NCI-H1417 treated with DMSO at 0.1 percent for 48 hours (cell line): ENCODE data around the gene GRHL1.

Source experiments
- DNase-seq: peaks from one replicate; lab custom pipeline; 2025; lab: John Stamatoyannopoulos, UW

The GRHL1 gene

GRCh38 chr2:9994462-9994861 is 43.0 kb downstream of the GRHL1 start:
- no peak for DNase-seq

GRCh38 chr2:9995059-9995458 is 43.6 kb downstream of the GRHL1 start:
- no peak for DNase-seq

GRCh38 chr2:9996321-9996720 is 44.8 kb downstream of the GRHL1 start:
- no peak for DNase-seq

- DNase-seq = no peak
Observed at GRCh38 chr2:9997936-9998335, 46.4 kb downstream of the GRHL1 start.

- DNase-seq = no peak
Observed at GRCh38 chr2:9998916-9999654, 47.6 kb downstream of the GRHL1 start.

- DNase-seq = no peak
Observed at GRCh38 chr2:9999693-10000092, 48.2 kb downstream of the GRHL1 start.

- DNase-seq = no peak
Observed at GRCh38 chr2:10000541-10000940, 49.0 kb downstream of the GRHL1 start.

- DNase-seq = no peak
Observed at GRCh38 chr2:10001586-10001985, 50.1 kb downstream of the GRHL1 start.

GRCh38 chr2:10002109-10002508 is 50.6 kb downstream of the GRHL1 start:
- DNase-seq = no peak

GRCh38 chr2:10002681-10003080 is 51.2 kb downstream of the GRHL1 start:
- no peak for DNase-seq

- no peak for DNase-seq
Observed at GRCh38 chr2:10003206-10004125, 52.0 kb downstream of the GRHL1 start.

- DNase-seq = no peak
Observed at GRCh38 chr2:10004401-10004800, 52.9 kb downstream of the GRHL1 start.

- no peak for DNase-seq
Observed at GRCh38 chr2:10004836-10005235, 53.3 kb downstream of the GRHL1 start.

- DNase-seq = no peak
Observed at GRCh38 chr2:10005461-10006235, 54.2 kb downstream of the GRHL1 start.

GRCh38 chr2:10006236-10007161 is 55.0 kb downstream of the GRHL1 start:
- DNase-seq = peak; percentile 49

- no peak for DNase-seq
Observed at GRCh38 chr2:10007435-10007834, 55.9 kb downstream of the GRHL1 start.

- DNase-seq = no peak
Observed at GRCh38 chr2:10007921-10008808, 56.7 kb downstream of the GRHL1 start.

GRCh38 chr2:10008809-10009176 is 57.3 kb downstream of the GRHL1 start:
- no peak for DNase-seq

- no peak for DNase-seq
Observed at GRCh38 chr2:10009271-10009810, 57.8 kb downstream of the GRHL1 start.
